HEK293 (cell line): ENCODE results near the gene FMNL3.

Experiments used
- CTCF ChIA-PET: fragments of 350-600 bp; formaldehyde crosslinking; extraction: SDS; loops from one replicate; lab custom pipeline; 2021; ENCODE audit warnings: antibody characterized with exemption; lab: Yijun Ruan, JAX
- POLR2A ChIA-PET: fragments of 300-600 bp; formaldehyde crosslinking; extraction: SDS; loops from one replicate; lab custom pipeline; 2020; ENCODE audit warnings: antibody characterized with exemption, inconsistent platforms; lab: Yijun Ruan, JAX
- H3K27ac ChIP-seq: fragments of 200-500 bp; sonication (Bioruptor generic); 2 replicates; pipeline ENCODE4 v1.5.1; 2014; ENCODE audit warnings: low read depth, low read length, control low read depth, inconsistent platforms; ENCODE audit errors: extremely low read depth
- H3K36me3 ChIP-seq, 2 experiments: fragments of 200-500 bp in 1 of 2; sonication (Bioruptor generic) in 1 of 2; 1 replicate in 1 of 2; 2 replicates in 1 of 2; pipeline ENCODE4 v1.5.1; 2014 to 2017; ENCODE audit warnings: inconsistent platforms in 2 of 2, low read length in 2 of 2; ENCODE audit not compliant: control insufficient read depth in 2 of 2, insufficient read depth in 1 of 2
- H3K4me1 ChIP-seq: fragments of 200-500 bp; sonication (Bioruptor generic); 2 replicates; pipeline ENCODE4 v1.5.1; 2014; ENCODE audit warnings: mild to moderate bottlenecking, low read length, inconsistent platforms; ENCODE audit not compliant: control insufficient read depth, insufficient read depth
- H3K4me3 ChIP-seq: 2 replicates; pipeline ENCODE4 v1.5.1; 2011; ENCODE audit warnings: low read depth, mild to moderate bottlenecking, control low read depth, low read length, moderate library complexity
- H3K9me3 ChIP-seq: fragments of 200-500 bp; sonication (Bioruptor generic); 2 replicates; pipeline ENCODE4 v1.5.1; 2014; ENCODE audit warnings: low read depth, low read length, inconsistent platforms; ENCODE audit not compliant: control insufficient read depth, insufficient read depth
- CTCF ChIP-seq: fragments of 450-650 bp; formaldehyde crosslinking; IDR thresholded peaks from 2 replicates; pipeline ENCODE4 v1.5.1; 2016; ENCODE audit warnings: missing biosample characterization, missing genetic modification characterization
- EGR2 ChIP-seq: fragments of 450-650 bp; formaldehyde crosslinking; IDR thresholded peaks from 2 replicates; pipeline ENCODE4 v1.5.1; 2016; ENCODE audit warnings: low read depth, missing biosample characterization, missing genetic modification characterization
- GLIS1 ChIP-seq: fragments of 450-650 bp; formaldehyde crosslinking; IDR thresholded peaks from 2 replicates; pipeline ENCODE4 v1.5.1; 2016; ENCODE audit warnings: missing biosample characterization, missing genetic modification characterization
- GLIS2 ChIP-seq: fragments of 450-650 bp; formaldehyde crosslinking; IDR thresholded peaks from 2 replicates; pipeline ENCODE4 v1.5.1; 2016; ENCODE audit warnings: missing biosample characterization, missing genetic modification characterization
- KLF1 ChIP-seq: fragments of 450-650 bp; formaldehyde crosslinking; IDR thresholded peaks from 2 replicates; pipeline ENCODE4 v1.5.1; 2016; ENCODE audit warnings: missing biosample characterization, missing genetic modification characterization
- TRIM28 ChIP-seq: IDR thresholded peaks from 2 replicates; pipeline ENCODE4 v1.6.1; 2011; ENCODE audit warnings: low read length, control low read depth, borderline replicate concordance
- YY2 ChIP-seq: fragments of 450-650 bp; formaldehyde crosslinking; IDR thresholded peaks from 2 replicates; pipeline ENCODE4 v1.5.1; 2016; ENCODE audit warnings: missing biosample characterization, missing genetic modification characterization
- ZEB2 ChIP-seq: fragments of 450-650 bp; formaldehyde crosslinking; IDR thresholded peaks from 2 replicates; pipeline ENCODE4 v1.5.1; 2016; ENCODE audit warnings: missing biosample characterization, missing genetic modification characterization
- ZNF10 ChIP-seq: fragments of 450-650 bp; formaldehyde crosslinking; IDR thresholded peaks from 2 replicates; pipeline ENCODE4 v1.5.1; 2017; ENCODE audit warnings: missing biosample characterization, missing genetic modification characterization
- ZNF114 ChIP-seq: fragments of 450-650 bp; formaldehyde crosslinking; IDR thresholded peaks from 2 replicates; pipeline ENCODE4 v1.5.0; 2017; ENCODE audit warnings: missing biosample characterization, missing genetic modification characterization
- ZNF174 ChIP-seq: fragments of 450-650 bp; formaldehyde crosslinking; IDR thresholded peaks from 2 replicates; pipeline ENCODE4 v1.5.0; 2017; ENCODE audit warnings: missing biosample characterization, mild to moderate bottlenecking, missing genetic modification characterization
- ZNF266 ChIP-seq: fragments of 450-650 bp; formaldehyde crosslinking; IDR thresholded peaks from 2 replicates; pipeline ENCODE4 v1.5.1; 2016; ENCODE audit warnings: missing biosample characterization, missing genetic modification characterization, low read depth
- ZNF473 ChIP-seq: fragments of 450-650 bp; formaldehyde crosslinking; IDR thresholded peaks from 2 replicates; pipeline ENCODE4 v1.5.1; 2017; ENCODE audit warnings: missing biosample characterization, missing genetic modification characterization
- ZNF518A ChIP-seq: fragments of 450-650 bp; formaldehyde crosslinking; conservative IDR thresholded peaks from 2 replicates; pipeline ENCODE4 v1.5.1; 2016; ENCODE audit warnings: low read depth, missing biosample characterization, missing genetic modification characterization
- ZNF521 ChIP-seq: fragments of 450-650 bp; formaldehyde crosslinking; IDR thresholded peaks from 2 replicates; pipeline ENCODE4 v1.5.1; 2017; ENCODE audit warnings: missing biosample characterization, mild to moderate bottlenecking, missing genetic modification characterization
- ZNF544 ChIP-seq: fragments of 450-650 bp; formaldehyde crosslinking; IDR thresholded peaks from 2 replicates; pipeline ENCODE4 v1.5.0; 2017; ENCODE audit warnings: missing biosample characterization, missing genetic modification characterization
- ZNF571 ChIP-seq: fragments of 450-650 bp; formaldehyde crosslinking; IDR thresholded peaks from 2 replicates; pipeline ENCODE4 v1.5.0; 2017; ENCODE audit warnings: missing biosample characterization, missing genetic modification characterization
- ZNF624 ChIP-seq: fragments of 450-650 bp; formaldehyde crosslinking; IDR thresholded peaks from 2 replicates; pipeline ENCODE4 v1.5.1; 2017; ENCODE audit warnings: missing biosample characterization, missing genetic modification characterization
- ZNF626 ChIP-seq: fragments of 450-650 bp; sonication (Bioruptor Pico); formaldehyde crosslinking; IDR thresholded peaks from 2 replicates; pipeline ENCODE4 v1.5.1; 2018; ENCODE audit warnings: missing biosample characterization, missing genetic modification characterization, inconsistent platforms
- ZNF658 ChIP-seq: fragments of 450-650 bp; formaldehyde crosslinking; IDR thresholded peaks from 2 replicates; pipeline ENCODE4; 2016; ENCODE audit warnings: missing biosample characterization, missing genetic modification characterization
- ZNF670 ChIP-seq: fragments of 450-650 bp; formaldehyde crosslinking; IDR thresholded peaks from 2 replicates; pipeline ENCODE4 v1.5.1; 2016; ENCODE audit warnings: missing biosample characterization, missing genetic modification characterization, low read depth
- ZSCAN23 ChIP-seq: fragments of 450-650 bp; formaldehyde crosslinking; IDR thresholded peaks from 2 replicates; pipeline ENCODE4 v1.5.1; 2016; ENCODE audit warnings: missing biosample characterization, missing genetic modification characterization
- ZSCAN30 ChIP-seq: fragments of 450-650 bp; IDR thresholded peaks from 2 replicates; pipeline ENCODE4 v1.5.1; 2018; ENCODE audit warnings: missing biosample characterization, mild to moderate bottlenecking, missing genetic modification characterization, moderate library complexity
- TF ChIP-seq, protein P1 (sequence below): fragments of 450-650 bp; formaldehyde crosslinking; IDR thresholded peaks from 2 replicates; pipeline ENCODE4 v1.5.1; 2016; ENCODE audit warnings: missing biosample characterization, missing genetic modification characterization
- TF ChIP-seq, protein P2 (sequence below): fragments of 450-650 bp; IDR thresholded peaks from 2 replicates; pipeline ENCODE4 v1.5.1; 2018; ENCODE audit warnings: missing biosample characterization, missing genetic modification characterization
- TF ChIP-seq, protein P3 (sequence below): fragments of 450-650 bp; formaldehyde crosslinking; IDR thresholded peaks from 2 replicates; pipeline ENCODE4 v1.5.1; 2016; ENCODE audit warnings: missing biosample characterization, missing genetic modification characterization

FMNL3 gene

GRCh38 chr12:49649445-49649844, 57.8 kb downstream of the FMNL3 start:
- Histone ChIP-seq H3K9me3 (no peaks in the 10 kb centered on the region), H3K27ac (no peak overlapping the region), H3K4me3 (no peak overlapping the region), H3K4me1 (no peaks in the 10 kb centered on the region), H3K36me3 (peaks cover 0 to 66% of the 10 kb centered on the region in 2 experiments; a peak in 1 of 3 replicates)
- ChIA-PET POLR2A (interaction anchor here (0.9 to 1.2 kb wide), 2 partner anchors 13 to 26 kb away, joined by 3 to 4 read pairs; partner anchors contain the start of gene PRPF40B), CTCF (interaction anchor here (0.6 to 8.4 kb wide), 6 partner anchors 13 to 307 kb away, joined by 3 to 72 read pairs (median 4); partner anchors contain the start of gene FMNL3)
- TF ChIP-seq, protein P1, sequence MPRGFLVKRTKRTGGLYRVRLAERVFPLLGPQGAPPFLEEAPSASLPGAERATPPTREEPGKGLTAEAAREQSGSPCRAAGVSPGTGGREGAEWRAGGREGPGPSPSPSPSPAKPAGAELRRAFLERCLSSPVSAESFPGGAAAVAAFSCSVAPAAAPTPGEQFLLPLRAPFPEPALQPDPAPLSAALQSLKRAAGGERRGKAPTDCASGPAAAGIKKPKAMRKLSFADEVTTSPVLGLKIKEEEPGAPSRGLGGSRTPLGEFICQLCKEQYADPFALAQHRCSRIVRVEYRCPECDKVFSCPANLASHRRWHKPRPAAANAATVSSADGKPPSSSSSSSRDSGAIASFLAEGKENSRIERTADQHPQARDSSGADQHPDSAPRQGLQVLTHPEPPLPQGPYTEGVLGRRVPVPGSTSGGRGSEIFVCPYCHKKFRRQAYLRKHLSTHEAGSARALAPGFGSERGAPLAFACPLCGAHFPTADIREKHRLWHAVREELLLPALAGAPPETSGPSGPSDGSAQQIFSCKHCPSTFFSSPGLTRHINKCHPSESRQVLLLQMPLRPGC (tag by site-specific recombination): no peak
- TF ChIP-seq, protein P2, sequence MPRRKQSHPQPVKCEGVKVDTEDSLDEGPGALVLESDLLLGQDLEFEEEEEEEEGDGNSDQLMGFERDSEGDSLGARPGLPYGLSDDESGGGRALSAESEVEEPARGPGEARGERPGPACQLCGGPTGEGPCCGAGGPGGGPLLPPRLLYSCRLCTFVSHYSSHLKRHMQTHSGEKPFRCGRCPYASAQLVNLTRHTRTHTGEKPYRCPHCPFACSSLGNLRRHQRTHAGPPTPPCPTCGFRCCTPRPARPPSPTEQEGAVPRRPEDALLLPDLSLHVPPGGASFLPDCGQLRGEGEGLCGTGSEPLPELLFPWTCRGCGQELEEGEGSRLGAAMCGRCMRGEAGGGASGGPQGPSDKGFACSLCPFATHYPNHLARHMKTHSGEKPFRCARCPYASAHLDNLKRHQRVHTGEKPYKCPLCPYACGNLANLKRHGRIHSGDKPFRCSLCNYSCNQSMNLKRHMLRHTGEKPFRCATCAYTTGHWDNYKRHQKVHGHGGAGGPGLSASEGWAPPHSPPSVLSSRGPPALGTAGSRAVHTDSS: no peak
- TF ChIP-seq YY2 (tag by site-specific recombination): no peak
- TF ChIP-seq, protein P3, sequence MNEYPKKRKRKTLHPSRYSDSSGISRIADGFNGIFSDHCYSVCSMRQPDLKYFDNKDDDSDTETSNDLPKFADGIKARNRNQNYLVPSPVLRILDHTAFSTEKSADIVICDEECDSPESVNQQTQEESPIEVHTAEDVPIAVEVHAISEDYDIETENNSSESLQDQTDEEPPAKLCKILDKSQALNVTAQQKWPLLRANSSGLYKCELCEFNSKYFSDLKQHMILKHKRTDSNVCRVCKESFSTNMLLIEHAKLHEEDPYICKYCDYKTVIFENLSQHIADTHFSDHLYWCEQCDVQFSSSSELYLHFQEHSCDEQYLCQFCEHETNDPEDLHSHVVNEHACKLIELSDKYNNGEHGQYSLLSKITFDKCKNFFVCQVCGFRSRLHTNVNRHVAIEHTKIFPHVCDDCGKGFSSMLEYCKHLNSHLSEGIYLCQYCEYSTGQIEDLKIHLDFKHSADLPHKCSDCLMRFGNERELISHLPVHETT (tag by site-specific recombination): no peak
- no peak for TF ChIP-seq ZNF174 (tag by site-specific recombination)
- TF ChIP-seq ZSCAN30 (tag by site-specific recombination): no peak
- no peak for TF ChIP-seq ZNF10
- TF ChIP-seq KLF1 (tag by site-specific recombination): no peak
- no peak for TF ChIP-seq TRIM28
- TF ChIP-seq ZNF114: no peak
- TF ChIP-seq EGR2 (tag by site-specific recombination): no peak
- no peak for TF ChIP-seq ZNF658 (tag by site-specific recombination)

GRCh38 chr12:49648712-49649003, 58.5 kb downstream of the FMNL3 start:
- Histone ChIP-seq H3K36me3 (peaks cover 0 to 67% of the 10 kb centered on the region in 2 experiments; a peak in 1 of 3 replicates), H3K4me3 (no peak overlapping the region), H3K9me3 (no peaks in the 10 kb centered on the region), H3K4me1 (no peaks in the 10 kb centered on the region), H3K27ac (no peak overlapping the region)
- ChIA-PET CTCF (interaction anchor here (0.5 to 8.4 kb wide), 7 partner anchors 12 to 306 kb away, joined by 3 to 72 read pairs (median 5); partner anchors contain the start of gene FMNL3), POLR2A (interaction anchor here (0.6 to 1.9 kb wide), 6 partner anchors 10 to 180 kb away, joined by 3 to 11 read pairs (median 4); partner anchors contain the start of genes FMNL3, NCKAP5L and TMBIM6)
- TF ChIP-seq ZNF624 (tag by site-specific recombination) (no peak), ZNF521 (tag by site-specific recombination) (no peak), ZNF266 (tag by site-specific recombination) (no peak), ZNF626 (tag by site-specific recombination) (no peak), ZNF670 (tag by site-specific recombination) (no peak), ZNF571 (tag by site-specific recombination) (no peak), ZNF518A (no peak), ZEB2 (no peak), GLIS1 (tag by site-specific recombination) (no peak), ZSCAN23 (no peak), CTCF (tag by site-specific recombination) (no peak), ZNF544 (no peak), GLIS2 (tag by site-specific recombination) (no peak), ZNF473 (no peak)
